Neuronal stem cell (in vitro differentiated cells): ENCODE results near the gene ZFP64.
"Not testable (repeated sequence)": the region's sequence is repeated elsewhere in the genome, so short reads cannot be mapped to it uniquely, and the experiment has no call there.

ENCODE experiments used
- DNase-seq: peaks from one replicate; pipeline ENCODE4 v3.0.0-alpha.2; 2013; ENCODE audit warnings: low spot score
- H2AFZ ChIP-seq: one replicate; pipeline ENCODE4 v1.6.1; 2013; ENCODE audit warnings: mild to moderate bottlenecking, low read length, inconsistent platforms
- H2AK5ac ChIP-seq: 2 replicates; pipeline ENCODE4 v1.6.1; 2013; ENCODE audit warnings: low read depth, mild to moderate bottlenecking, inconsistent platforms, low read length, moderate library complexity, mixed read lengths
- H2BK120ac ChIP-seq: 2 replicates; pipeline ENCODE4 v1.6.1; 2013; ENCODE audit warnings: low read depth, mild to moderate bottlenecking, inconsistent platforms, low read length, moderate library complexity, mixed read lengths
- H2BK12ac ChIP-seq: one replicate; pipeline ENCODE4 v1.6.1; 2013; ENCODE audit warnings: low read length, inconsistent platforms
- H2BK15ac ChIP-seq: 2 replicates; pipeline ENCODE4 v1.6.1; 2013; ENCODE audit warnings: mild to moderate bottlenecking, low read length, inconsistent platforms, mixed read lengths
- H2BK5ac ChIP-seq: one replicate; pipeline ENCODE4 v1.6.1; 2013; ENCODE audit warnings: inconsistent platforms, mild to moderate bottlenecking, low read length, moderate library complexity
- H3K14ac ChIP-seq: one replicate; pipeline ENCODE4 v1.6.1; 2013; ENCODE audit warnings: low read length, inconsistent platforms
- H3K18ac ChIP-seq: 2 replicates; pipeline ENCODE4 v1.6.1; 2013; ENCODE audit warnings: low read length, inconsistent platforms
- H3K23ac ChIP-seq: 2 replicates; pipeline ENCODE4 v1.6.1; 2013; ENCODE audit warnings: low read depth, mild to moderate bottlenecking, mixed read lengths, low read length, inconsistent platforms; ENCODE audit not compliant: poor library complexity
- H3K27ac ChIP-seq: replicated peaks from 3 replicates; pipeline ENCODE4 v1.5.1; 2013; ENCODE audit warnings: low read length, inconsistent platforms
- H3K27me3 ChIP-seq, 3 experiments: 2 replicates each; pipeline ENCODE4 v1.6.1; 2013; ENCODE audit warnings: low read length in 3 of 3, mild to moderate bottlenecking in 2 of 3, inconsistent platforms in 1 of 3, low read depth in 1 of 3, mixed read lengths in 1 of 3, moderate library complexity in 1 of 3; ENCODE audit not compliant: control insufficient read depth in 3 of 3, insufficient read depth in 3 of 3
- H3K36me3 ChIP-seq, 2 donors: replicated peaks in 1 of 2; 2 replicates each; pipeline ENCODE4 v1.6.1; 2013; ENCODE audit warnings: low read length in 2 of 2; ENCODE audit not compliant: control insufficient read depth in 2 of 2, insufficient read depth in 2 of 2
- H3K4ac ChIP-seq: 2 replicates; pipeline ENCODE4 v1.6.1; 2013; ENCODE audit warnings: inconsistent platforms, mild to moderate bottlenecking, low read length, moderate library complexity
- H3K4me1 ChIP-seq, 2 donors: 1 replicate in 1 of 2; 2 replicates in 1 of 2; pipeline ENCODE4 v1.6.1; 2013; ENCODE audit warnings: low read length in 2 of 2, low read depth in 1 of 2; ENCODE audit not compliant: control insufficient read depth in 2 of 2, insufficient read depth in 1 of 2
- H3K4me2 ChIP-seq: one replicate; pipeline ENCODE4 v1.6.1; 2013; ENCODE audit warnings: mild to moderate bottlenecking, low read length, inconsistent platforms; ENCODE audit not compliant: insufficient read depth, poor library complexity, severe bottlenecking
- H3K4me3 ChIP-seq, 2 donors: 2 replicates each; pipeline ENCODE4 v1.5.1; 2013; ENCODE audit warnings: low read length in 2 of 2, mild to moderate bottlenecking in 2 of 2, inconsistent platforms in 1 of 2, moderate library complexity in 1 of 2
- H3K79me1 ChIP-seq: one replicate; pipeline ENCODE4 v1.6.1; 2013; ENCODE audit warnings: low read depth, mild to moderate bottlenecking, inconsistent platforms, low read length, moderate library complexity
- H3K9ac ChIP-seq: one replicate; pipeline ENCODE4 v1.6.1; 2013; ENCODE audit warnings: mild to moderate bottlenecking, low read depth, low read length, inconsistent platforms; ENCODE audit not compliant: poor library complexity
- H3K9me3 ChIP-seq, 2 donors: replicated peaks in 1 of 2; 2 replicates each; pipeline versions ENCODE3 to v1.6.1; 2013; ENCODE audit warnings: low read length in 2 of 2, mild to moderate bottlenecking in 2 of 2, inconsistent platforms in 1 of 2, low read depth in 1 of 2, mixed read lengths in 1 of 2, moderate library complexity in 1 of 2; ENCODE audit not compliant: control insufficient read depth in 2 of 2, insufficient read depth in 1 of 2
- H4K8ac ChIP-seq: one replicate; pipeline ENCODE4 v1.6.1; 2013; ENCODE audit warnings: low read depth, mild to moderate bottlenecking, inconsistent platforms, low read length, moderate library complexity
- H4K91ac ChIP-seq: one replicate; pipeline ENCODE4 v1.6.1; 2013; ENCODE audit warnings: low read length, low read depth, mild to moderate bottlenecking, inconsistent platforms; ENCODE audit not compliant: poor library complexity
- WGBS, 2 donors: extraction: QIAGEN DNeasy Blood & Tissue Kit; methylation state at CpG; one replicate each; pipeline ENCODE4 v1.1.7; 2013; ENCODE audit warnings: missing lambda C conversion rate in 2 of 2, mixed read lengths in 1 of 2; ENCODE audit not compliant: insufficient read length in 2 of 2, insufficient replicate concordance in 1 of 2; ENCODE audit errors: extremely low coverage in 2 of 2; 5-methylcytosine and 5-hydroxymethylcytosine counted together

ZFP64 gene

GRCh38 chr20:52220891-52221290 lies 29.3 kb upstream of the ZFP64 start:
- H3K4me3 ChIP-seq, H2BK5ac ChIP-seq, H2BK120ac ChIP-seq, H4K8ac ChIP-seq, DNase-seq, H2AK5ac ChIP-seq, H3K14ac ChIP-seq, H3K27ac ChIP-seq, H2BK12ac ChIP-seq, H3K27me3 ChIP-seq, H2AFZ ChIP-seq, H2BK15ac ChIP-seq, H3K18ac ChIP-seq, H4K91ac ChIP-seq, H3K4me1 ChIP-seq, H3K9ac ChIP-seq, H3K79me1 ChIP-seq, H3K9me3 ChIP-seq, H3K36me3 ChIP-seq, H3K4ac ChIP-seq, H3K23ac ChIP-seq, H3K4me2 ChIP-seq: not testable (repeated sequence)

- Histone ChIP-seq H2BK5ac (no peak overlapping the region), H3K79me1 (no peaks in the 10 kb centered on the region), H3K18ac (no peak overlapping the region), H2BK120ac (no peak overlapping the region), H3K27me3 (no peaks in the 10 kb centered on the region), H4K8ac (no peak overlapping the region), H3K9me3 (peaks cover 4 to 7% of the 10 kb centered on the region in 2 donors), H3K4me2 (no peak overlapping the region), H2AK5ac (no peak overlapping the region), H3K9ac (no peak overlapping the region), H2AFZ (no peak overlapping the region), H3K4ac (no peak overlapping the region), H3K14ac (no peak overlapping the region), H3K36me3 (no peaks in the 10 kb centered on the region), H3K23ac (no peak overlapping the region), H3K4me3 (no peak overlapping the region), H3K27ac (no peak overlapping the region), H4K91ac (no peak overlapping the region), H2BK15ac (no peak overlapping the region), H3K4me1 (no peaks in the 10 kb centered on the region), H2BK12ac (no peak overlapping the region)
- no peak for DNase-seq
- no CpG with 5 or more reads among the region's 9 CpGs for WGBS, 2 donors
Observed at GRCh38 chr20:52219441-52219840, 27.9 kb upstream of the ZFP64 start.

GRCh38 chr20:52217689-52218395 lies 26.3 kb upstream of the ZFP64 start:
- WGBS, 2 donors, result no CpG with 5 or more reads among the region's 2 CpGs

GRCh38 chr20:52213995-52214394 lies 22.4 kb upstream of the ZFP64 start:
- no peak overlapping the region for H4K91ac ChIP-seq
- WGBS, 2 donors, result no CpG with 5 or more reads among the region's 4 CpGs
- H2BK5ac ChIP-seq, result no peak overlapping the region
- H2AFZ ChIP-seq, result no peak overlapping the region
- H4K8ac ChIP-seq, result no peak overlapping the region
- no peak overlapping the region for H2BK15ac ChIP-seq
- H3K14ac ChIP-seq, result no peak overlapping the region
- no peak overlapping the region for H2AK5ac ChIP-seq
- H3K23ac ChIP-seq, result no peak overlapping the region
- peaks cover 0 to 3% (median 0%) of the 10 kb centered on the region in 3 experiments for H3K27me3 ChIP-seq
- no peak overlapping the region for H2BK12ac ChIP-seq
- H3K36me3 ChIP-seq, result no peaks in the 10 kb centered on the region
- H3K9me3 ChIP-seq, result peaks cover 0 to 8% of the 10 kb centered on the region in 2 donors
- H3K4ac ChIP-seq, result no peak overlapping the region
- H3K27ac ChIP-seq, result no peak overlapping the region
- no peak overlapping the region for H3K4me2 ChIP-seq
- no peaks in the 10 kb centered on the region for H3K4me1 ChIP-seq
- H3K9ac ChIP-seq, result no peak overlapping the region
- H3K79me1 ChIP-seq, result no peaks in the 10 kb centered on the region
- H3K4me3 ChIP-seq, result no peak overlapping the region
- H3K18ac ChIP-seq, result no peak overlapping the region
- no peak for DNase-seq
- H2BK120ac ChIP-seq, result no peak overlapping the region

More at GRCh38 chr20:52217689-52218395, 26.3 kb upstream of the ZFP64 start:
- no peak overlapping the region for H3K18ac ChIP-seq
- H2AFZ ChIP-seq, result no peak overlapping the region
- no peak for DNase-seq
- H2AK5ac ChIP-seq, result no peak overlapping the region
- H2BK120ac ChIP-seq, result no peak overlapping the region
- H3K4me3 ChIP-seq, result no peak overlapping the region
- H4K8ac ChIP-seq, result no peak overlapping the region
- H2BK5ac ChIP-seq, result no peak overlapping the region
- H4K91ac ChIP-seq, result no peak overlapping the region
- H3K79me1 ChIP-seq, result no peaks in the 10 kb centered on the region
- H3K9ac ChIP-seq, result no peak overlapping the region
- no peak overlapping the region for H3K27ac ChIP-seq
- H3K14ac ChIP-seq, result no peak overlapping the region
- H2BK12ac ChIP-seq, result no peak overlapping the region
- H3K4ac ChIP-seq, result no peak overlapping the region
- no peak overlapping the region for H2BK15ac ChIP-seq
- no peak overlapping the region for H3K23ac ChIP-seq
- no peak overlapping the region for H3K4me2 ChIP-seq
- no peaks in the 10 kb centered on the region for H3K36me3 ChIP-seq
- H3K4me1 ChIP-seq, result no peaks in the 10 kb centered on the region
- no peaks in the 10 kb centered on the region for H3K27me3 ChIP-seq
- peaks cover 4 to 13% of the 10 kb centered on the region in 2 donors for H3K9me3 ChIP-seq
